OCI-LY3 (cell line): ENCODE data around the gene FAM72B.
"Not testable (repeated sequence)": the region's sequence is repeated elsewhere in the genome, so short reads cannot be mapped to it uniquely, and the experiment has no call there.

Experiments
- CTCF ChIP-seq: fragments of 200-600, 300-600 bp; sonication (generic); IDR thresholded peaks from 2 replicates; pipeline ENCODE4 v1.5.1; 2014; ENCODE audit warnings: antibody characterized with exemption, low read length, low read depth
- EZH2phosphoT487 ChIP-seq: fragments of 200-600 bp; shearing (Covaris generic); IDR thresholded peaks from 2 replicates; pipeline ENCODE4 v1.6.1; 2018; ENCODE audit warnings: antibody characterized with exemption, mixed run types, low read depth

GRCh38 chr1:121154811-121155210 lies 29.3 kb downstream of the FAM72B start:
- TF ChIP-seq EZH2phosphoT487, CTCF: not testable (repeated sequence)
